NCI-H1694 (cell line): Measurements from ENCODE around the gene EPHA2.
"Not testable (repeated sequence)": the region's sequence is repeated elsewhere in the genome, so short reads cannot be mapped to it uniquely, and the experiment has no call there.

Source experiments
- DNase-seq: peaks from one replicate; lab custom pipeline; 2025; lab: John Stamatoyannopoulos, UW

Gene EPHA2

DNA sequence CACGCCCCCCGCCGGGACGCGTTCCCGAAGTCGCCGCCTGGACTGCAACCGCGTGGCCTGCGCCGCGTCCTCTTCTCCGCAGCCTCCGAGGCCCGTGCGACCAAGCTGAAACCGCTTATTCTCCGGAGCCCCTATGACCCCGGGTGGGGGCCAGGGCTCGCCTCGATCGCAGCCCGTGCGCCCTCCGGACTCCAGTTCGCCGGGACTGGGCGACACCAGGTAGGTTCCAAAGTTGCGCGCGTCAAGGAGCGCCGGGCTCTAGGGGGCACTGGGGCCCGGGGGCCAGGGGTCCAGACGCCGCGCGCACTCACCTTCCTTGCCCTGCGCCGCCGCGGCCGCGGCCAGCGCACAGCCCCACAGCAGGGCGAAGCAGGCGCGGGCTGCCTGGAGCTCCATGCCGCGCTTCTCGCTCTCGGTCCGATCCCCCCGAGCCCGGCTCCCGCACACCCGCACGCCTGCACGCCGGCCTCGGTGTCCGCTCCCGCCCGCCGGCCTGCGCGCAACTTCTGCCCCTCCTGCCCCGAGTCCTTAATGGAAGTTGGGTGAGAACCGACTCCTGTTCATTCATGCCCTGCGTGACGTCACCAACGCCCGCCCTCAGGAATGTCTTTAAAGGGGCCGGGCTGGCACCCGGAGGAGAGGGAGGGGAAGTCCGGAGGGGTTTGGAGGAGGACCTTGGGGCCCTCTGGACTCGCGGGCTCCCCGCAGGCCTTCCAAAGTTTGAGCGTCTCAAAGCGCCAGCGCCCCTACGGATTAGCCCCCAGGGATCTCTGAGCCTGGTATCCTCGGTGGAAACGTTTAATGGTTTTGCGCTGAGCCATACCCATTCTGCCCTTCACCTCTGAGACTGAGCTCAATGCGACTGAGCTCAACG lies at the start of gene EPHA2:
EPHA2 (minus strand) TSS at position 533 of the 874 bp plus-strand sequence; CDS start at position 396, 137 bp downstream.
- DNase-seq: no peak

DNA sequence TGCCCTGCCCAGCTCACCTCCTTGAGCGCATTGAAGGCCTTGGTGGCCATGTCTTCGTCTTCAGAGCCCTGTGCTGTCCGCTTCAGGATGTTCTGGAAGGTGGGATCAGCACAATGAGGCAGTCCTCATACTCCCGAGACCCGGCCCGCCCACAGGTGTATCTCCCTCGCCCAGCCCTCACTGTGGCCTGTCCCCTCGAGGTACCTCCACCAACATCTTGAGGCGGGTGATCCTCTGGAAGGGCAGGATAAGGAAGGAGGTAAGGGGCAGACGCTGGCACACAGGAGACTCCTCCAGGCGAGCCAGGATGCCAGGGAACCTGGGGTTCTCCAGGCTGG lies 49.4 kb upstream of the EPHA2 start:
- no peak for DNase-seq

- DNase-seq: no peak
Measured at GRCh38 chr1:16204634-16205333, 48.9 kb upstream of the EPHA2 start.

- no peak for DNase-seq
Measured at GRCh38 chr1:16204216-16204615, 48.3 kb upstream of the EPHA2 start.

DNA sequence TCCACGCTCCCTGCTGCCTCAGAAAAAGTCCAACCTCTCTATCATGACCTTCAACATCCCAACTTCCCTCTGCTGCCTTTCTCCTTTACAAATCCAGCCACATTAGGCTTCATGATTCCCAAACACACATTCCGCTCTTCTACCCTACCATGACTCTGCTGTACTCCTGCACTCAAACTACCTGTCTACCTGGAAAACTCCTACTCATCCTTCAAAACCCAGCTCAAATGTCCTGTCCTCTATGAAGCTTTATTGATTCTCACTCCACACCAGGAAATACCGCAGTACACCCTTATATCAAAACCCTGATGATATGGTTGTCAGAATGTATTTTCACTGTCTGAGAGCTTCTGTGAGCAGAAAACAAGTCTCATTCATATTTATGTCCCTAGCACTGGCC lies 47.7 kb upstream of the EPHA2 start:
- DNase-seq: no peak

DNA sequence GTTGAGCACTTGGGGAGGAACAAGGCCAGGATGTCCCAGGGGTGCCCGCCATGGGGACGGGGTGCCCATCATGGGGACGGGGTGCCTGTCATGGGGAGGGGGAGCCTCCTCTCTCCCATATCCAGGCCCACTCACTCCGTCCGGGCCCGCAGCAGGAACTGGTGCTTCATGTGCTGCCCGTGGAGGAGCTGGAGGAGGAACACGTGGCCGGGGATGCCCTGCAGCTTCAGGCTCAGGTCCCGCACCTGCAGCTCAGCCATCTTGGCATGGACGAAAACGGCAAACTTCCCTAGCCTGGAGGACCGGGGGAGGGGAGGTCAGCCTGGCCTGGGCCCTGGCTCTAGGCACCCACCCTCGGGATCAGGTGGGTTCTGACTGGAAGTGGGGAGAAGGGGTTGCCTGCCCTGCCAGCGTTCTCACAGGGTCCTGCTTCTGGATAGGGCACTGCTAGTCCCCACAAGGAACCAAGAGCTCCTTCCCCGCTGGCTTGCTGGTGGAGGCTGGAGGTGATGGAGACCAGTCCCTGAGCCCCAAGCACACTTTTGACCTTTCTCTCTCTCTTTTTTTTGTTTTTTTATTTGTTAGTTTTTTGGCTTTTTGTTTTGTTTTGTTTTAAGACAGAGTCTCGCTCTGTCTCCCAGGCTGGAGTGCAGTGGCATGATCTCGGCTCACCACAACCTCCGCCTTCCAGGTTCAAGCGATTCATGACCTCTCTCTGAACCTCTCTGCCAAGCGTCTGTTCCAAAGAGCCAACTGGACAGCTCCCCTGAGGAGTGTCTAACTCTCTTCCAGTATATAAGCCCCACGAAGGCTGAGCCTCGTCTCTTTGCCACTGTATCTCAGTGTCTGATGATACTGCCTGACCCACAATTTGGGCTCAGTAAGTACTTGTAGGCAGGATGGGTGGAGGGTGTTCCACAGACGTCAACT lies 46.7 kb upstream of the EPHA2 start:
- no peak for DNase-seq

DNA sequence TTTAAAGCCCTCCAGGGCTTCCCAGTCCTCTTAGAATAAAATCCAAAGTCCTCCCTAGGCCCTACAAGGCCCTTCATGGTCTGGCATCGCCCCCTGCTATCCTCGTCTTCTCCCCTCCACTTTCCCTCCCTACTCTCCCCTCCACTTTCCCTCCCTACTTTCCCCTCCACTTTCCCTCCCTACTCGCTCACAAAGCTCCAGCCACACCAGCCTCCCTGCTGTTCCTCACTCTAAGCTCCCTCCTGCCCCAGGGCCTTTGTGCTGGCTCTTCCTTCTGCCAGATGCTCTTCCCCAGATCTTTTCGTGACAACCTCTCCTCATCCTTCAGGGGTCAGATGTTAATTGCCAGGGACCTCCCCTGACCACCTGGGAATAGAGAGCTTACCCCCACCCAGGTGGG lies 43.8 kb upstream of the EPHA2 start:
- DNase-seq: no peak

DNA sequence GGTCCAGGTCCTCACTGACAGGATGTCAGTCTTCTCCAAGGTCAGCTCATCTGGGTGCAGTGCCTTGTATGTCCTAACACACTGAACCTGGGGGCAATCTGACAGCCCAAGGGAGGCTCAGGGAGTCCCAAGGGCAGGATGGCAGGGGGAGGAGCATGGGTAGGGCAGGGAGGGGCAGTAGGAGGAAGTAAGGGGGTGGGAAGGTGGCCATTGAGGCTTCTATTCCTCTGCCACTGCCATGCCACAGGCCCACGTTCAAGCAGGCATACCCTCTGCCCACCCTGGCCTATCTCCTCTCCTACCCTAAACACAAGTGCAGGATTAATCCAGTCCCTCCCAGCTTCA lies 43.3 kb upstream of the EPHA2 start:
- no peak for DNase-seq

DNA sequence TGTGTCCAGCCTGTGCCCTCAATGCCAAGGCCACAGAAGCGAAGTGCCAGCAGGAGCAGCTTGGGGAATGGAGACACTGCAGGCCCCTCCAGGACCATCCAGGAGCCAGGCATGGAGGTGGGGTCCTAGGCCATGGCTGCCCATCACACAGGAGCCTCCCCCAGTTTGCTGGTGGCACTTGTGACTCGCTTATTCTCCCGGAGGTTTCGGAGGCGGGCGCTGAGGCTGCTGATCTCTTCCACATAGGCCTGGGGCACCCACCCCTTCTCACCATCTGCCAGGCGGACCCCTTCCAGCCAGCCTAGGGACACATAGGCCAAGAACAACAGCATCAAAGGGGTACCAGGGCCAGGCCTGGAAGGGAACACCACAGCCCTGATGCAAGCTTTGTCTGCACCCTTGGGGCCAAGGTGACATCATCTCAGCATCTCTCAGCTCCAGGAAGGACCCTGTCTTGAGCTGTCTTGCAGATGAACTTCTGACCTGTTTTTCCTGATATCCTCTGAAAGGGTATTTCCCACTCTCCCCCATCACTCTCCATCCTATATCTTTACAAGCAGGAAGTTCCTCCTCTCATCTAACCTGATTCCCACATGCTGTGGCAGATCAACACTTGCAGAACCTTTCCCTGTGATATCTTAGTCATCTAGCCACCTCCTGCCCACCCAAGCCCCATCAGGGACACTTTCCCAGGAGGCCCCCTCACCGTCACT lies 42.7 kb upstream of the EPHA2 start:
- no peak for DNase-seq

DNA sequence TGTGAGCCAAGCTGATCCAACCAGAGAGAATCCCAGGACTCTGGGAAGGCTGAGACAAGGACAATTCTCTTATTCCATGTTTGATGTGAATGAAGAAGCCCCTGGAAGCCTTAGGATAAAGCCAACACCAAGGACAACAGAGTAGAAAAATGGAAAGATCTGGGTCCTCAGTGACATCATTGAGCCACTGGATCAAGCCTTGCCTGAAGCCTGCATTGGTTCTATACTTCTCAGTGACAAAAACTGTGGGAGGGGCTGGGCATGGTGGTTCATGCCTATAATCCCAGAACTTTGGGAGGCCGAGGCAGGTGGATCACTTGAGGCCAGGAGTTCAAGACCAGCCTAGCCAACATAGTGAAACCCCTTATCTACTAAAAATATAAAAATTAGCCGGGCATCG lies 41.0 kb upstream of the EPHA2 start:
- DNase-seq: no peak

DNA sequence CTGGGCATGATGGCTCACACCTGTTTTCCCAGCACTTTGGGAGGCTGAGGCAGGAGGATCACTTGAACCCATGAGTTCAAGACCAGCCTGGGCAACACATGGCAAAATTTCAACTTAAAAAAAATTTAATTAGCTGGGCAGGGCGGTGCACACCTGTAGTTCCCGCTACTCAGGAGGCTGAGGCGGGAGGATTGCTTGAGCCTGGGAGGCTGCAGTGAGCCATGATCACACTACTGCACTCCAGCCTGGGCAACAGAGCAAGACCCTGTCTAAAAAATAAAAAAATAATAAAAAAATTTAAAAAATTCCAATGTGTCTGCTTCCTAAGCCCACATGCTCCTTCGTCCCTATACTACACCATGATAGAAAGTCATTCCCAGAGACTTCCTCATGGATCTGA lies 40.3 kb upstream of the EPHA2 start:
- not testable (repeated sequence) for DNase-seq

- no peak for DNase-seq
Measured at GRCh38 chr1:16195518-16195905, 39.6 kb upstream of the EPHA2 start.

GRCh38 chr1:16191916-16192546 lies 36.2 kb upstream of the EPHA2 start:
- no peak for DNase-seq

GRCh38 chr1:16191309-16191708 lies 35.4 kb upstream of the EPHA2 start:
- DNase-seq: no peak

DNA sequence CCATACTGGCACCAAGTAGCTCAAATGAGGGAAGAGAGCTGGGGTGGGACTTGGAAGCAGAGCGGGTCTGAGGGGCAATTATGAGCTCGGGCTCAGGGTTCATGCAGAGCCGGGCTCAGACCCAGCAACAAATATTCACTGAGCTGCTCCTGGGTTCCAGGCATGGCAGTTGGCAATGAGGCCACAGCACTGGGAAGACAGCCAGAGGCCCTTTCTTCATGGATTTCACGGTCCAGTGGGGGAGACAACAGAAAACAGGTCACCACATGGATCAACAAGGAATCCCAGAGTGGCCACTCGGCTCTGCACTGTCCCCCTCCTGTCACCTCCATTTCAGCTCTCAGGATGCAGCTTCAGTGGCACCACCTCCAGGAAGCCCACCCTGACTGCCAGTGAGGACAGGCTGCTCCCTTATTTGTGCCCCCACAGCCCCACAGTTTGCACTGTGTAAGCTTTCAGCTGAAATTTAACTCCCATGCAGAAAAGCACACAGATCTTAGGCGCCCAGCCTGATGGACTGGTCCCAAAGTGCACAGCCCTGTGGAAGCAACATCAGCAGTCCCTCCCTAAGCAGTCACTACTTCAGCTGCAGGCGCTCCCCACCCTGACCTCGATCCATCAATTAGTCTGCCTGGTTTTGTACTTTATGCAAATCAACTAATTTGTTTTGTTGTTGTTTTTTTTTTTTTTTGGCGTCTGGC lies 34.2 kb upstream of the EPHA2 start:
- no peak for DNase-seq

- DNase-seq: no peak
Measured at GRCh38 chr1:16189003-16189402, 33.1 kb upstream of the EPHA2 start.

- peak; percentile 41 for DNase-seq
Measured at GRCh38 chr1:16187748-16188401, 32.0 kb upstream of the EPHA2 start.

GRCh38 chr1:16186655-16187235 lies 30.9 kb upstream of the EPHA2 start:
- DNase-seq: no peak

GRCh38 chr1:16184557-16185303 lies 28.9 kb upstream of the EPHA2 start:
- DNase-seq: no peak
